MM.1S (cell line): ENCODE data around the gene ANKMY1.
A peak's percentile ranks its signal among the peaks of the same experiment; 100 is the strongest.

Source experiments
- DNase-seq: peaks from one replicate; pipeline ENCODE4 v3.0.0-alpha.2; 2015
- H2AFZ ChIP-seq: fragments of 300-600 bp; sonication (generic); 2 replicates; pipeline ENCODE4 v1.6.0; 2016; ENCODE audit warnings: antibody characterized with exemption, low read length
- H3F3A ChIP-seq: fragments of 300-600 bp; sonication (generic); 2 replicates; pipeline ENCODE4 v1.6.1; 2016; ENCODE audit warnings: mild to moderate bottlenecking, antibody characterized with exemption, low read length, moderate library complexity, mixed read lengths; ENCODE audit not compliant: insufficient read depth
- H3K27ac ChIP-seq: fragments of 300-600 bp; sonication (generic); 2 replicates; pipeline ENCODE4 v1.5.1; 2016; ENCODE audit warnings: mild to moderate bottlenecking, low read length
- H3K27me3 ChIP-seq: fragments of 300-600 bp; sonication (generic); replicated peaks from 2 replicates; pipeline ENCODE4 v1.6.0; 2016; ENCODE audit warnings: low read length; ENCODE audit not compliant: insufficient read depth
- H3K36me3 ChIP-seq: fragments of 300-600 bp; sonication (generic); replicated peaks from 2 replicates; pipeline ENCODE4 v1.6.1; 2016; ENCODE audit warnings: mild to moderate bottlenecking, low read length, mixed read lengths; ENCODE audit not compliant: insufficient read depth
- H3K4me1 ChIP-seq: fragments of 300-600 bp; sonication (generic); 2 replicates; pipeline ENCODE4 v1.6.1; 2016; ENCODE audit warnings: low read length, mixed read lengths
- H3K4me2 ChIP-seq: fragments of 300-600 bp; sonication (generic); 2 replicates; pipeline ENCODE4 v1.6.0; 2016; ENCODE audit warnings: low read depth, low read length
- H3K4me3 ChIP-seq: fragments of 300-600 bp; sonication (generic); 2 replicates; pipeline ENCODE4 v1.5.1; 2016; ENCODE audit warnings: low read length, mixed read lengths
- H3K79me2 ChIP-seq: fragments of 300-600 bp; sonication (generic); 2 replicates; pipeline ENCODE4 v1.6.1; 2016; ENCODE audit warnings: mixed run types, low read length, mixed read lengths
- H3K9ac ChIP-seq: fragments of 300-600 bp; sonication (generic); 2 replicates; pipeline ENCODE4 v1.6.1; 2016; ENCODE audit warnings: low read length, mixed read lengths
- H3K9me2 ChIP-seq: fragments of 300-600 bp; sonication (generic); replicated peaks from 2 replicates; pipeline ENCODE4 v1.6.1; 2016; ENCODE audit warnings: mild to moderate bottlenecking, low read length, mixed read lengths; ENCODE audit not compliant: insufficient read depth
- H3K9me3 ChIP-seq: fragments of 300-600 bp; sonication (generic); replicated peaks from 2 replicates; pipeline ENCODE4 v1.6.1; 2016; ENCODE audit warnings: mild to moderate bottlenecking, low read length, mixed read lengths; ENCODE audit not compliant: insufficient read depth
- H4K20me1 ChIP-seq: fragments of 300-600 bp; sonication (generic); 2 replicates; pipeline ENCODE4 v1.6.1; 2016; ENCODE audit warnings: mild to moderate bottlenecking, low read length, moderate library complexity, mixed read lengths; ENCODE audit not compliant: insufficient read depth
- EZH2 ChIP-seq: fragments of 300-600 bp; sonication (generic); optimal IDR thresholded peaks from 2 replicates; pipeline ENCODE3; 2017; ENCODE audit warnings: low read depth, mild to moderate bottlenecking, antibody characterized with exemption, low read length, mixed read lengths
- EZH2phosphoT487 ChIP-seq: fragments of 300-600 bp; sonication (generic); IDR thresholded peaks from 2 replicates; pipeline ENCODE4 v1.6.1; 2018; ENCODE audit warnings: antibody characterized with exemption, low read length
- TF ChIP-seq, protein P1 (sequence below): fragments of 300-600 bp; sonication (generic); IDR thresholded peaks from 2 replicates; pipeline ENCODE4 v1.5.1; 2016; ENCODE audit warnings: antibody characterized with exemption, low read length, mixed read lengths

ANKMY1 gene

GRCh38 chr2:240434728-240435456, 122.9 kb downstream of the ANKMY1 start:
- peak overlapping the region; percentile 50; the same call in 1 of the 2 replicates for H3K9ac ChIP-seq
- peaks cover 20% of the 10 kb centered on the region for H3K27me3 ChIP-seq
- no peaks in the 10 kb centered on the region for H4K20me1 ChIP-seq
- TF ChIP-seq, protein P1, sequence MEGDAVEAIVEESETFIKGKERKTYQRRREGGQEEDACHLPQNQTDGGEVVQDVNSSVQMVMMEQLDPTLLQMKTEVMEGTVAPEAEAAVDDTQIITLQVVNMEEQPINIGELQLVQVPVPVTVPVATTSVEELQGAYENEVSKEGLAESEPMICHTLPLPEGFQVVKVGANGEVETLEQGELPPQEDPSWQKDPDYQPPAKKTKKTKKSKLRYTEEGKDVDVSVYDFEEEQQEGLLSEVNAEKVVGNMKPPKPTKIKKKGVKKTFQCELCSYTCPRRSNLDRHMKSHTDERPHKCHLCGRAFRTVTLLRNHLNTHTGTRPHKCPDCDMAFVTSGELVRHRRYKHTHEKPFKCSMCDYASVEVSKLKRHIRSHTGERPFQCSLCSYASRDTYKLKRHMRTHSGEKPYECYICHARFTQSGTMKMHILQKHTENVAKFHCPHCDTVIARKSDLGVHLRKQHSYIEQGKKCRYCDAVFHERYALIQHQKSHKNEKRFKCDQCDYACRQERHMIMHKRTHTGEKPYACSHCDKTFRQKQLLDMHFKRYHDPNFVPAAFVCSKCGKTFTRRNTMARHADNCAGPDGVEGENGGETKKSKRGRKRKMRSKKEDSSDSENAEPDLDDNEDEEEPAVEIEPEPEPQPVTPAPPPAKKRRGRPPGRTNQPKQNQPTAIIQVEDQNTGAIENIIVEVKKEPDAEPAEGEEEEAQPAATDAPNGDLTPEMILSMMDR, result no peak
- TF ChIP-seq EZH2 (no peak), EZH2phosphoT487 (no peak)
- H3K36me3 ChIP-seq, result no peaks in the 10 kb centered on the region
- no peaks in the 10 kb centered on the region for H3K79me2 ChIP-seq
- DNase-seq, result peak; percentile 88
- H3K9me2 ChIP-seq, result no peaks in the 10 kb centered on the region
- peak overlapping the region; percentile 36; the same call in 1 of the 2 replicates for H2AFZ ChIP-seq
- H3K4me3 ChIP-seq, result peak overlapping the region; percentile 60
- 0 out of 2 replicates have a peak, but pooled peaks cover under 1% of the 10 kb centered on the region for H3K4me1 ChIP-seq
- H3K9me3 ChIP-seq, result no peaks in the 10 kb centered on the region
- H3K4me2 ChIP-seq, result peak overlapping the region; percentile 89
- no peaks in the 10 kb centered on the region for H3F3A ChIP-seq
- no peak overlapping the region for H3K27ac ChIP-seq

- Histone ChIP-seq H3K4me2 (peak overlapping the region; percentile 89), H2AFZ (no peak overlapping the region)
- no peak for TF ChIP-seq EZH2
- no peak for TF ChIP-seq EZH2phosphoT487
- TF ChIP-seq, protein P1, result no peak
These were observed 123.6 kb downstream of the ANKMY1 start for GRCh38 chr2:240433973-240434727.

DNA sequence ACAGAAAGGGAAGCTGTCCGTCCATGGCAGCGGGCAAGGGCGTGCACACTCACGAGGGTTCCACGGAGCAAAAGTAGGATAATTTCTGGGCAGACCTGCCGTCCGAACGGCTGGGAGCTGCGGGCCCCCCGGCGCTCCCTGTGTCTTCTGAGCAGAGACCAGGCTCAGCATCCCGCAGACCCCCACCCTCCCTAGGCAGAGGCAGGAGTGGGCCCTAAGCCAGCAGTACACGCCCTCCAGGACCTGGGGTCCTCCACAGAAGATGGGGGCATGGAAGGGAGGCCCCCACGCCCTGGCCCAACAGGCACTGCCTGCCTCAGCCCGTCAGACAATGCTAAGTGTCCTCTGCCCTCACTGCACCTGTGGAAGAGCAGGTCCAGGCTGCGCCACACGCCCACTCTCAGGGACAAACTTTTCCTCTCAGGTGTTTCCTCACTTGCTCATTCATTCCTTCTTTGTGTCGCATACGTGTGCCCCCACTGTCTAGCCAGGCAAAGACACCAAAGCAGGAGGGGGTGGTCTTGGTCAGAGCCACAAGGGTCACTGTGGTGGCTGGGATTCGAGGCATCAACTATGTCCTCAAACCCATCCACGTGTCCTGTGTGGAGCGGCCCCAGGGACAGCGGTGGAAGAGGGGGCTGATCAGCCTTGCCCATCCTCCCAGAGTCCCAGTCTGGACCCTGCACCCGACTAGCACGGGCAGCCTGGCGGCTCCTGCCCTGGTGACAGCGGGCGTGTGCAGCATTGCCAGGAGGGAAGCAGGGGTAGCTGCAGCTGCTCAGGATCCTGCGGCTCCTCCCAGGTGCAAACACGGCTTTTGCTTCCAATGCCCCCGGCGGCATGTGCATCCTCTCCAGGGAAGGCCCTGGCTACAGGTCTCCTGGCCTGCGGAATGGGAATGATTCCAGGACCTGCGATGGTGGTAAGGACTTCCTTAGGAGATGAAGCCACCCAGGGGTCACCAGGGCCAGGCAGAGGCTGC, 124.7 kb downstream of the ANKMY1 start:
- H2AFZ ChIP-seq, result no peak overlapping the region
- no peak overlapping the region for H3K4me2 ChIP-seq
- H3K9me3 ChIP-seq, result no peaks in the 10 kb centered on the region
- no peaks in the 10 kb centered on the region for H3K79me2 ChIP-seq
- H3K4me1 ChIP-seq, result peaks cover 12% of the 10 kb centered on the region; the same call in 1 of the 2 replicates
- TF ChIP-seq EZH2phosphoT487 (no peak), EZH2 (no peak)
- TF ChIP-seq, protein P1, result no peak
- peaks cover 8% of the 10 kb centered on the region for H3F3A ChIP-seq
- H3K36me3 ChIP-seq, result no peaks in the 10 kb centered on the region
- H3K4me3 ChIP-seq, result no peak overlapping the region
- no peak overlapping the region for H3K9ac ChIP-seq
- no peaks in the 10 kb centered on the region for H3K9me2 ChIP-seq
- no peaks in the 10 kb centered on the region for H4K20me1 ChIP-seq
- no peak overlapping the region for H3K27ac ChIP-seq
- H3K27me3 ChIP-seq, result peaks cover 22% of the 10 kb centered on the region
- no peak for DNase-seq

More at GRCh38 chr2:240433973-240434727, 123.6 kb downstream of the ANKMY1 start:
- H3K9me2 ChIP-seq, result no peaks in the 10 kb centered on the region
- no peaks in the 10 kb centered on the region for H4K20me1 ChIP-seq
- no peaks in the 10 kb centered on the region for H3F3A ChIP-seq
- no peak overlapping the region for H3K27ac ChIP-seq
- H3K36me3 ChIP-seq, result no peaks in the 10 kb centered on the region
- no peaks in the 10 kb centered on the region for H3K9me3 ChIP-seq
- H3K4me3 ChIP-seq, result peak overlapping the region; percentile 60
- H3K79me2 ChIP-seq, result no peaks in the 10 kb centered on the region
- peaks cover 19% of the 10 kb centered on the region for H3K27me3 ChIP-seq
- H3K4me1 ChIP-seq, result peaks cover 7% of the 10 kb centered on the region; the same call in 1 of the 2 replicates
- no peak for DNase-seq
- H3K9ac ChIP-seq, result peak overlapping the region; percentile 50; the same call in 1 of the 2 replicates
